ENCODE measurements around the gene ANXA4. TPM values are rescaled to one million over a fixed set of nuclear protein-coding genes. Genes with fewer than 3 reads are reported as not detected.

Gene ANXA4
- total and polyA plus RNA-seq, 2 of the 13 experiments (the other 11 are each of a cell fraction or from before 2014, with no cell fraction given), result 155 to 168 TPM

- no peak for TF ChIP-seq ZNF263 (CRISPR knock-in tag; IDR thresholded peaks at IDR 0.05)
- no peak for TF ChIP-seq MED8 (CRISPR knock-in tag; IDR thresholded peaks at IDR 0.05; ENCODE audit: insufficient replicate concordance)
- no peak for TF ChIP-seq HNF4A (CRISPR knock-in tag; IDR thresholded peaks at IDR 0.05)
- no peak for TF ChIP-seq FOXM1 (CRISPR knock-in tag; IDR thresholded peaks at IDR 0.05)
- no peak for TF ChIP-seq AGO2 (optimal IDR thresholded peaks at IDR 0.05; ENCODE audit: low read depth, low read length)
- no peak for TF ChIP-seq CBFB (CRISPR knock-in tag; IDR thresholded peaks at IDR 0.05)
- no peak for TF ChIP-seq RFX5 (IDR thresholded peaks at IDR 0.05; ENCODE audit: low read depth, low read length)
- TF ChIP-seq RAD21 (CRISPR knock-in tag; IDR thresholded peaks at IDR 0.05), result no peak
- no peak for TF ChIP-seq SATB2 (CRISPR knock-in tag; IDR thresholded peaks at IDR 0.05)
- TF ChIP-seq BRF2 (CRISPR knock-in tag; IDR thresholded peaks at IDR 0.05), result no peak
- no peak for TF ChIP-seq SALL2 (CRISPR knock-in tag; IDR thresholded peaks at IDR 0.05)
- no peak for TF ChIP-seq ZBTB39 (CRISPR knock-in tag; IDR thresholded peaks at IDR 0.05)
- no peak for TF ChIP-seq SP140L (CRISPR knock-in tag; IDR thresholded peaks at IDR 0.05; ENCODE audit: borderline replicate concordance)
- H3K79me2 ChIP-seq (ENCODE audit: insufficient read depth, low read length), result no peaks in the 10 kb centered on the region
- no peak overlapping the region for H3K4me2 ChIP-seq (ENCODE audit: low read depth, low read length)
- H3K4me1 ChIP-seq (ENCODE audit: insufficient read depth, low read length), result peaks cover 38% of the 10 kb centered on the region
- intact Hi-C loops (cut with micrococcal nuclease; ENCODE audit: unreplicated experiment) (loop anchor here (10.0 kb wide), 2 partner anchors 343 to 693 kb away; no protein-coding TSS in a partner anchor), in situ Hi-C loops (cut with HindIII; ENCODE audit: extremely low pct_ligation_motif_present, low pct_unique_long_range_greater_than_20kb) (no loop called here)
- ATAC-seq (no peak), FAIRE-seq (no peak), DNase-seq (ENCODE audit: low spot score) (no peak)
- POLR2A ChIA-PET, result no interaction called here
- no peaks in the 10 kb centered on the region for H3K9me3 ChIP-seq (ENCODE audit: low read length)
- H3K9ac ChIP-seq (ENCODE audit: insufficient read depth, low read depth, low read length), result no peak overlapping the region
- H3K27ac ChIP-seq (ENCODE audit: extremely low read length, insufficient read depth, low read length), result no peak overlapping the region
- CTCF ChIA-PET (ENCODE audit: low intra/inter-chr PET ratio, low total read pairs), result no interaction called here
- H3K27me3 ChIP-seq (ENCODE audit: control insufficient read depth in 1 of 2, insufficient read depth in 2 of 2, low read length in 2 of 2), result peaks cover 0 to 24% of the 10 kb centered on the region in 2 experiments; a peak in 2 of 5 replicates
- H3K36me3 ChIP-seq (replicated peaks in 1 of 2; ENCODE audit: control insufficient read depth in 1 of 2, insufficient read depth in 2 of 2, low read length in 2 of 2), result no peaks in the 10 kb centered on the region
- H2AFZ ChIP-seq (ENCODE audit: low read length), result no peak overlapping the region
- no peak overlapping the region for H3K4me3 ChIP-seq (replicated peaks in 1 of 3; ENCODE audit: insufficient read depth in 1 of 3, low read depth in 2 of 3, low read length in 3 of 3)
- no TSS peak for BruUV-seq (replicated peaks)
- no peaks in the 10 kb centered on the region for H4K20me1 ChIP-seq (ENCODE audit: insufficient read depth, low read length)
- WGBS (ENCODE audit: low lambda C conversion rate), result 49% methylated on average over 2 of the region's 2 CpGs
Observed at GRCh38 chr2:69717861-69718273, 24.1 kb upstream of the ANXA4 start.

All from HepG2 (cell line).